Measurements from ENCODE around the gene YEATS4. TPM values are rescaled to one million over a fixed set of nuclear protein-coding genes. Genes with fewer than 3 reads are reported as not detected.

YEATS4 gene
- polyA plus RNA-seq, 3 donors: 6.6 to 20.9 (median 16.0) TPM

DNA sequence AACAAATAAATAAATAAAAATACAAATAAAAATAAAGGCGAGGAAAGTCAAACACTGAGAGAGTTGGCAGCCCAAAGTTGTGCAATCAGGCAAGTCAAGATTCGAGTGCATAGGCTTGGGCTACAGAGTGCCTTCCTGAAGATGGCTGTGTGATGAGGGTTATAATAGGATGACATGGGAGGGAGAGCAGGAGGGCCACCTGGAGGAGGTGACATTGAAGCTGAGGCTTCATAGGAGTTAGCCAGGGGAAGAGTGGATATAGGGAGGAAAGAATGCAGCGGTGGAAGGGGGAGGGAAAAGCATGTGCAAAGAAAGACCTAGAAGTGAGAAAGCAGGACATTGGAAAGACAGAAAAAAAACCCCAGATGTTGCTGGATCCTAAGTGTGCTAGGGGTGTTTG, 53.1 kb downstream of the YEATS4 start:
- Histone ChIP-seq H3K27me3 (ENCODE audit: control insufficient read depth in 2 of 2, insufficient read depth in 2 of 2, low read length in 2 of 2) (no peaks in the 10 kb centered on the region), H3K4me1 (ENCODE audit: control insufficient read depth in 1 of 2, insufficient read depth in 2 of 2, low read length in 2 of 2) (no peaks in the 10 kb centered on the region), H3K9ac (ENCODE audit: insufficient read depth, low read length, poor library complexity, severe bottlenecking) (no peak overlapping the region), H3K27ac (ENCODE audit: low read depth in 1 of 2, low read length in 2 of 2) (no peak overlapping the region), H2AFZ (ENCODE audit: insufficient read depth, low read depth, low read length, poor library complexity, severe bottlenecking) (no peak overlapping the region), H3K79me2 (ENCODE audit: insufficient read depth, low read length) (no peaks in the 10 kb centered on the region), H3K4me3 (replicated peaks in 1 of 3; ENCODE audit: low read depth in 2 of 3, low read length in 3 of 3) (no peak overlapping the region), H3K4me2 (replicated peaks; ENCODE audit: extremely low read depth, low read length, poor library complexity, severe bottlenecking) (no peak overlapping the region), H3K9me3 (replicated peaks in 1 of 2; ENCODE audit: control insufficient read depth in 1 of 2, insufficient read depth in 1 of 2, low read length in 2 of 2) (no peaks in the 10 kb centered on the region), H4K20me1 (ENCODE audit: insufficient read depth, low read length) (no peaks in the 10 kb centered on the region), H3K36me3 (replicated peaks in 1 of 2; ENCODE audit: control insufficient read depth in 1 of 2, insufficient read depth in 2 of 2, low read length in 2 of 2) (no peaks in the 10 kb centered on the region)
- H3K4me3 Mint-ChIP-seq: no peak overlapping the region
- H3K4me1 Mint-ChIP-seq: no peaks in the 10 kb centered on the region
- peaks cover 0 to 2% (median 0%) of the 10 kb centered on the region in 7 donors for H3K9me3 Mint-ChIP-seq
- intact Hi-C loops (cut with micrococcal nuclease): no loop called here
- TF ChIP-seq, protein P1, sequence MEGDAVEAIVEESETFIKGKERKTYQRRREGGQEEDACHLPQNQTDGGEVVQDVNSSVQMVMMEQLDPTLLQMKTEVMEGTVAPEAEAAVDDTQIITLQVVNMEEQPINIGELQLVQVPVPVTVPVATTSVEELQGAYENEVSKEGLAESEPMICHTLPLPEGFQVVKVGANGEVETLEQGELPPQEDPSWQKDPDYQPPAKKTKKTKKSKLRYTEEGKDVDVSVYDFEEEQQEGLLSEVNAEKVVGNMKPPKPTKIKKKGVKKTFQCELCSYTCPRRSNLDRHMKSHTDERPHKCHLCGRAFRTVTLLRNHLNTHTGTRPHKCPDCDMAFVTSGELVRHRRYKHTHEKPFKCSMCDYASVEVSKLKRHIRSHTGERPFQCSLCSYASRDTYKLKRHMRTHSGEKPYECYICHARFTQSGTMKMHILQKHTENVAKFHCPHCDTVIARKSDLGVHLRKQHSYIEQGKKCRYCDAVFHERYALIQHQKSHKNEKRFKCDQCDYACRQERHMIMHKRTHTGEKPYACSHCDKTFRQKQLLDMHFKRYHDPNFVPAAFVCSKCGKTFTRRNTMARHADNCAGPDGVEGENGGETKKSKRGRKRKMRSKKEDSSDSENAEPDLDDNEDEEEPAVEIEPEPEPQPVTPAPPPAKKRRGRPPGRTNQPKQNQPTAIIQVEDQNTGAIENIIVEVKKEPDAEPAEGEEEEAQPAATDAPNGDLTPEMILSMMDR (IDR thresholded peaks at IDR 0.05): no peak
- no peak for DNase-seq
- no peaks in the 10 kb centered on the region for H3K27me3 Mint-ChIP-seq (ENCODE audit: low read depth in 3 of 3)
- H3K36me3 Mint-ChIP-seq: peaks cover 14% of the 10 kb centered on the region in 2 donors
- WGBS (ENCODE audit: insufficient coverage): 80% methylated on average over 2 of the region's 3 CpGs
- H3K27ac Mint-ChIP-seq: no peak overlapping the region

DNA sequence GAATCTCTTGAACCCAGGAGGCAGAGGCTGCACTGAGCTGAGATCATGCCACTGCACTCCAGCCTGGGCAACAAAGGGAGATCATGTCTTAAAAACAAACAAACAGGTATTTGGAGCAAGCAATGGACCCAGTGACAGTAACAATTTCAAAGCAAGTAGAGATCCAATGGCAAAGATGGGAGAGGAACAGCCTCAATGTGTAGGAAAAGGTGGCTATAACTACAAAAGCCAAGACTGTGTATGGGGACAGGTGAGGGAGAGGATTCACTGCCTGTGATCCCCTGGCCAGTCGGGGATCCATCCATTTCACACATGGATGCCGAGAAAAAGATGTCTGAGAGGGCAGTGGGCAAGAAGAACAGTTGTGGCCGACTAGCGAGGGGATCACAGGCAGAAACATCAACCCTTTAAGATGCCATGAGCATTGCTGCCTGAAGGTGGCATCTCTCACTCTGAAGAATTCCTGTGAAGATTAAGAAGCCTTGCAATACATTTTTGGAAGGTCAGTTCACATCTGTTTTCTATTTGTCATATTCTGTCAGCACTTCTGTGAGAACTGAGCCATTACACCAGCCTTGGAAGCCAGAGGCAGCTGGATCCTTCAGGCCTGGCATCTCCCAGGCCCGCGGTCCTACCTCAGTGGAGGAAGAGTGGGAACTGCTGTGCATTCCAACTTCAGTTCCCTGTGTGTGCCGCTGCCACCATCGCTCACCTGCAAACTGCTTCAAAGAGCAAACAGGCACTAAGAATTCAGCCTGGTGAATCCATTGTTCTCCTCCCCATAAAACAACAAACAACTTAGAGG, 56.1 kb downstream of the YEATS4 start:
- Histone ChIP-seq H3K36me3 (replicated peaks in 1 of 2; ENCODE audit: control insufficient read depth in 1 of 2, insufficient read depth in 2 of 2, low read length in 2 of 2) (no peaks in the 10 kb centered on the region), H3K9ac (ENCODE audit: insufficient read depth, low read length, poor library complexity, severe bottlenecking) (no peak overlapping the region), H2AFZ (ENCODE audit: insufficient read depth, low read depth, low read length, poor library complexity, severe bottlenecking) (no peak overlapping the region), H3K4me1 (ENCODE audit: control insufficient read depth in 1 of 2, insufficient read depth in 2 of 2, low read length in 2 of 2) (no peaks in the 10 kb centered on the region), H3K79me2 (ENCODE audit: insufficient read depth, low read length) (no peaks in the 10 kb centered on the region), H3K9me3 (replicated peaks in 1 of 2; ENCODE audit: control insufficient read depth in 1 of 2, insufficient read depth in 1 of 2, low read length in 2 of 2) (no peaks in the 10 kb centered on the region), H3K4me2 (replicated peaks; ENCODE audit: extremely low read depth, low read length, poor library complexity, severe bottlenecking) (no peak overlapping the region), H4K20me1 (ENCODE audit: insufficient read depth, low read length) (no peaks in the 10 kb centered on the region), H3K27ac (ENCODE audit: low read depth in 1 of 2, low read length in 2 of 2) (no peak overlapping the region), H3K27me3 (ENCODE audit: control insufficient read depth in 2 of 2, insufficient read depth in 2 of 2, low read length in 2 of 2) (no peaks in the 10 kb centered on the region), H3K4me3 (replicated peaks in 1 of 3; ENCODE audit: low read depth in 2 of 3, low read length in 3 of 3) (no peak overlapping the region)
- H3K27me3 Mint-ChIP-seq (ENCODE audit: low read depth in 3 of 3): no peaks in the 10 kb centered on the region
- H3K4me1 Mint-ChIP-seq: no peaks in the 10 kb centered on the region
- H3K36me3 Mint-ChIP-seq: peaks cover 4 to 9% of the 10 kb centered on the region in 2 donors
- H3K4me3 Mint-ChIP-seq: no peak overlapping the region
- TF ChIP-seq, protein P1 (IDR thresholded peaks at IDR 0.05): peak; percentile 51
- H3K9me3 Mint-ChIP-seq: peaks cover 0 to 2% (median 0%) of the 10 kb centered on the region in 7 donors
- 75% methylated on average over 6 of the region's 8 CpGs for WGBS (ENCODE audit: insufficient coverage)
- intact Hi-C loops (cut with micrococcal nuclease): no loop called here
- peak overlapping the region in 1 of 7 donors; percentile 47 for H3K27ac Mint-ChIP-seq
- DNase-seq: no peak
